NCI-H128 (cell line): ENCODE measurements around the gene POLA1.

Source experiments
- DNase-seq: peaks from one replicate; lab custom pipeline; 2025; ENCODE audit not compliant: unreplicated experiment; lab: John Stamatoyannopoulos, UW

The POLA1 gene

GRCh38 chrX:25006586-25007058 is 312.9 kb downstream of the POLA1 start:
- no peak for DNase-seq

- no peak for DNase-seq
Measured at GRCh38 chrX:25007059-25008053, 313.6 kb downstream of the POLA1 start.

GRCh38 chrX:25009407-25009806 is 315.7 kb downstream of the POLA1 start:
- no peak for DNase-seq

GRCh38 chrX:25010784-25011588 is 317.3 kb downstream of the POLA1 start:
- no peak for DNase-seq

- no peak for DNase-seq
Measured at GRCh38 chrX:25011589-25012432, 318.1 kb downstream of the POLA1 start.

- DNase-seq = no peak
Measured at GRCh38 chrX:25012433-25012735, 318.7 kb downstream of the POLA1 start.

- no peak for DNase-seq
Measured at GRCh38 chrX:25012793-25013631, 319.3 kb downstream of the POLA1 start.

GRCh38 chrX:25013632-25014365 is 320.1 kb downstream of the POLA1 start:
- no peak for DNase-seq

GRCh38 chrX:25014366-25014838 is 320.7 kb downstream of the POLA1 start:
- no peak for DNase-seq

GRCh38 chrX:25015486-25016360 is 322.0 kb downstream of the POLA1 start, which contains the start of gene ARX:
Gene ARX (minus strand): TSS chrX:25015965. CDS start chrX:25015737, 228 bp downstream.
- peak; percentile 10 for DNase-seq

GRCh38 chrX:25016361-25016671 is 322.6 kb downstream of the POLA1 start:
- DNase-seq = no peak

- DNase-seq = no peak
Measured at GRCh38 chrX:25016938-25017598, 323.4 kb downstream of the POLA1 start.

GRCh38 chrX:25017667-25018247 is 324.0 kb downstream of the POLA1 start:
- DNase-seq = peak; percentile 4

GRCh38 chrX:25018682-25019081 is 325.0 kb downstream of the POLA1 start:
- DNase-seq = no peak

GRCh38 chrX:25019707-25020390 is 326.1 kb downstream of the POLA1 start:
- no peak for DNase-seq

- no peak for DNase-seq
Measured at GRCh38 chrX:25020391-25020904, 326.7 kb downstream of the POLA1 start.
